ENCODE results near the gene AP4M1.

The AP4M1 gene

GRCh38 chr7:100157334-100158228, 56.1 kb downstream of the AP4M1 start:
- Histone ChIP-seq H3K4me1 (ENCODE audit: control insufficient read depth, insufficient read depth, low read length) (peaks cover 3% of the 10 kb centered on the region), H3K9ac (ENCODE audit: low read depth, low read length) (peak overlapping the region; percentile 56), H3K27me3 (ENCODE audit: control insufficient read depth, insufficient read depth, low read length) (no peaks in the 10 kb centered on the region), H3K9me3 (ENCODE audit: control insufficient read depth, insufficient read depth, low read length) (no peaks in the 10 kb centered on the region), H3K4me3 (ENCODE audit: low read depth, low read length) (peak overlapping the region; percentile 42), H3K36me3 (ENCODE audit: control insufficient read depth, insufficient read depth, low read length) (peaks cover 40% of the 10 kb centered on the region)
